H1 (cell line): Measurements from ENCODE around the gene NSG2. TPM values are rescaled to one million over a fixed set of nuclear protein-coding genes. Genes with fewer than 3 reads are reported as not detected.

Experiments used
- CTCF ChIA-PET: fragments of 300-600 bp; sonication (Branson Sonifier 250); formaldehyde crosslinking; loops from one replicate; lab custom pipeline; 2021; ENCODE audit not compliant: partially characterized antibody; lab: Charles Lee
- POLR2A ChIA-PET: fragments of 300-600 bp; sonication (Branson Sonifier 250); formaldehyde crosslinking; loops from one replicate; lab custom pipeline; 2021; ENCODE audit warnings: inconsistent platforms; ENCODE audit not compliant: partially characterized antibody; lab: Charles Lee
- DNase-seq, 2 experiments: peaks; one replicate each; pipeline versions ENCODE4 v3.0.0 to v3.0.0-alpha.2; 2010 to 2022; ENCODE audit warnings: low spot score in 2 of 2, low read depth in 1 of 2, mixed read lengths in 1 of 2
- FAIRE-seq: peaks from 2 replicates; lab custom pipeline; 2011; peaks lifted over from hg19 to GRCh38; lab: Jason Lieb, UNC
- H2AFZ ChIP-seq: 2 replicates; pipeline ENCODE4 v1.8.1; 2012; ENCODE audit warnings: low read length, inconsistent platforms
- H2AK5ac ChIP-seq: 2 replicates; pipeline ENCODE4 v1.6.1; 2013; ENCODE audit warnings: low read depth, low read length
- H2BK120ac ChIP-seq: replicated peaks from 2 replicates; pipeline ENCODE3; 2013; ENCODE audit warnings: low read depth, low read length, inconsistent platforms
- H2BK12ac ChIP-seq: 2 replicates; pipeline ENCODE4 v1.6.1; 2013; ENCODE audit warnings: low read depth, low read length
- H2BK15ac ChIP-seq: 2 replicates; pipeline ENCODE4 v1.6.1; 2013; ENCODE audit warnings: low read length
- H2BK20ac ChIP-seq: 2 replicates; pipeline ENCODE4 v1.6.1; 2013; ENCODE audit warnings: low read length
- H2BK5ac ChIP-seq: 2 replicates; pipeline ENCODE4 v1.6.1; 2013; ENCODE audit warnings: low read depth, low read length
- H3K14ac ChIP-seq: 2 replicates; pipeline ENCODE4 v1.6.1; 2013; ENCODE audit warnings: inconsistent platforms; ENCODE audit not compliant: insufficient read length
- H3K18ac ChIP-seq: 2 replicates; pipeline ENCODE4 v1.6.1; 2013; ENCODE audit warnings: low read length; ENCODE audit errors: extremely low read depth
- H3K23ac ChIP-seq: 2 replicates; pipeline ENCODE4 v1.6.1; 2013; ENCODE audit warnings: inconsistent platforms; ENCODE audit not compliant: insufficient read length
- H3K23me2 ChIP-seq: 2 replicates; pipeline ENCODE4 v1.6.1; 2013; ENCODE audit warnings: low read depth, low read length
- H3K27ac ChIP-seq: 2 replicates; pipeline ENCODE4 v1.6.1; 2011; ENCODE audit warnings: low read depth, low read length, inconsistent platforms
- H3K27me3 ChIP-seq, 4 experiments: replicated peaks in 1 of 4; 1 replicate in 1 of 4; 2 replicates in 3 of 4; pipeline versions ENCODE4 v1.6.1 to v1.8.1; 2011 to 2013; ENCODE audit warnings: low read length in 3 of 4, mild to moderate bottlenecking in 3 of 4, inconsistent platforms in 2 of 4, mixed read lengths in 2 of 4, moderate library complexity in 1 of 4; ENCODE audit not compliant: control insufficient read depth in 3 of 4, insufficient read depth in 3 of 4; ENCODE audit errors: extremely low read depth in 1 of 4
- H3K36me3 ChIP-seq, 4 experiments: 2 replicates each; pipeline versions ENCODE4 v1.6.1 to v1.8.1; 2011 to 2013; ENCODE audit warnings: mild to moderate bottlenecking in 4 of 4, low read length in 3 of 4, moderate library complexity in 2 of 4, control low read depth in 1 of 4, inconsistent platforms in 1 of 4; ENCODE audit not compliant: insufficient read depth in 4 of 4, control insufficient read depth in 2 of 4
- H3K4ac ChIP-seq: replicated peaks from 2 replicates; pipeline ENCODE3; 2013; ENCODE audit warnings: low read length, low read depth, mixed read lengths, inconsistent platforms; ENCODE audit not compliant: insufficient read length
- H3K4me1 ChIP-seq, 4 experiments: replicated peaks in 1 of 4; 1 replicate in 1 of 4; 2 replicates in 3 of 4; pipeline versions ENCODE4 v1.6.1 to v1.8.1; 2011 to 2013; ENCODE audit warnings: low read length in 3 of 4, inconsistent platforms in 2 of 4, mixed read lengths in 1 of 4; ENCODE audit not compliant: insufficient read depth in 4 of 4, control insufficient read depth in 3 of 4
- H3K4me2 ChIP-seq, 2 experiments: 2 replicates each; pipeline versions ENCODE4 v1.6.1 to v1.8.1; 2011 to 2013; ENCODE audit warnings: low read depth in 2 of 2, low read length in 2 of 2, control low read depth in 1 of 2, inconsistent platforms in 1 of 2, mild to moderate bottlenecking in 1 of 2; ENCODE audit not compliant: insufficient read depth in 1 of 2
- H3K4me3 ChIP-seq, 4 experiments: fragments of 200-600, 300-600 bp in 1 of 4; sonication (generic), shearing (Covaris generic), sonication (Bioruptor Twin) in 1 of 4; 2 replicates each; pipeline versions ENCODE4 v1.5.1 to v1.8.1; 2011 to 2016; ENCODE audit warnings: low read length in 4 of 4, low read depth in 3 of 4, control low read depth in 2 of 4, inconsistent platforms in 2 of 4, mild to moderate bottlenecking in 2 of 4, mixed read lengths in 1 of 4, moderate library complexity in 1 of 4; ENCODE audit not compliant: insufficient read depth in 2 of 4; ENCODE audit errors: extremely low read depth in 1 of 4
- H3K56ac ChIP-seq: replicated peaks from 2 replicates; pipeline ENCODE3; 2013; ENCODE audit warnings: low read depth, mild to moderate bottlenecking, mixed read lengths, low read length, inconsistent platforms; ENCODE audit not compliant: insufficient read length
- H3K79me1 ChIP-seq: 2 replicates; pipeline ENCODE4 v1.6.1; 2013; ENCODE audit warnings: low read depth, low read length, control low read depth
- H3K79me2 ChIP-seq, 2 experiments: 2 replicates each; pipeline versions ENCODE4 v1.6.1 to v1.8.1; 2012 to 2013; ENCODE audit warnings: low read length in 2 of 2, mild to moderate bottlenecking in 2 of 2, inconsistent platforms in 1 of 2; ENCODE audit not compliant: insufficient read depth in 2 of 2, control insufficient read depth in 1 of 2
- H3K9ac ChIP-seq, 4 experiments: replicated peaks in 1 of 4; 1 replicate in 1 of 4; 2 replicates in 3 of 4; pipeline versions ENCODE4 v1.6.1 to v1.8.1; 2011 to 2013; ENCODE audit warnings: low read depth in 3 of 4, low read length in 3 of 4, control low read depth in 2 of 4, mild to moderate bottlenecking in 2 of 4, moderate library complexity in 2 of 4, inconsistent platforms in 1 of 4; ENCODE audit errors: extremely low read depth in 1 of 4
- H3K9me3 ChIP-seq, 2 experiments: 2 replicates each; pipeline versions ENCODE4 v1.6.1 to v1.8.1; 2012 to 2013; ENCODE audit warnings: mild to moderate bottlenecking in 2 of 2, moderate library complexity in 2 of 2, control low read depth in 1 of 2, inconsistent platforms in 1 of 2, low read depth in 1 of 2, low read length in 1 of 2, mixed read lengths in 1 of 2; ENCODE audit not compliant: insufficient read depth in 2 of 2
- H4K20me1 ChIP-seq, 2 experiments: replicated peaks in 1 of 2; 2 replicates each; pipeline versions ENCODE3 to v1.8.1; 2011 to 2013; ENCODE audit warnings: inconsistent platforms in 2 of 2, low read length in 2 of 2, mild to moderate bottlenecking in 1 of 2; ENCODE audit not compliant: insufficient read depth in 2 of 2, control insufficient read depth in 1 of 2
- H4K5ac ChIP-seq: 2 replicates; pipeline ENCODE4 v1.6.1; 2013; ENCODE audit warnings: low read length, low read depth, mixed read lengths, inconsistent platforms; ENCODE audit not compliant: insufficient read length
- H4K8ac ChIP-seq: 2 replicates; pipeline ENCODE4 v1.8.0; 2013; ENCODE audit warnings: mild to moderate bottlenecking, moderate library complexity, low read length, inconsistent platforms; ENCODE audit not compliant: insufficient read depth; ENCODE audit errors: extremely low read depth
- H4K91ac ChIP-seq: replicated peaks from 2 replicates; pipeline ENCODE3; 2013; ENCODE audit warnings: low read length, mixed read lengths, inconsistent platforms; ENCODE audit not compliant: insufficient read length
- E2F6 ChIP-seq: IDR thresholded peaks from 2 replicates; pipeline ENCODE4 v1.6.1; 2012; ENCODE audit warnings: inconsistent platforms
- RFX5 ChIP-seq: IDR thresholded peaks from 2 replicates; pipeline ENCODE4 v1.6.1; 2011; ENCODE audit warnings: low read depth, low read length, improper control_type of control experiment, borderline replicate concordance
- USF2 ChIP-seq: IDR thresholded peaks from 2 replicates; pipeline ENCODE4 v1.6.1; 2011; ENCODE audit warnings: low read length, improper control_type of control experiment
- ZNF274 ChIP-seq: IDR thresholded peaks from 2 replicates; pipeline ENCODE4 v1.7.0; 2012; ENCODE audit warnings: low read length, borderline replicate concordance; ENCODE audit errors: extremely low read depth
- WGBS, 2 experiments: shearing (Covaris generic) in 1 of 2; methylation state at CpG; one replicate each; pipeline versions ENCODE4 v1.1.6 to v1.1.7; 2013 to 2015; ENCODE audit warnings: low lambda C conversion rate in 2 of 2, mixed read lengths in 2 of 2, inconsistent platforms in 1 of 2, low coverage in 1 of 2, missing lambda C conversion rate in 1 of 2; ENCODE audit not compliant: insufficient replicate concordance in 2 of 2, insufficient coverage in 1 of 2, insufficient read length in 1 of 2; ENCODE audit errors: extremely low coverage in 1 of 2, missing lambda C conversion rate in 1 of 2; 5-methylcytosine and 5-hydroxymethylcytosine counted together
- polyA plus RNA-seq, 7 experiments: library from polyadenylated mRNA; depleted of rRNA in 3 of 7; stranded (reverse) in 5 of 7; unstranded in 2 of 7; fragments of >200 nt in 5 of 7; fragments of 200-250 nt in 2 of 7; gene quantifications; 1 replicate in 5 of 7; 2 replicates in 1 of 7; 4 replicates in 1 of 7; pipeline versions ENCODE4 v1.2.1 to v1.2.3, GENCODE V29; 2011 to 2013; ENCODE audit warnings: missing spikeins in 2 of 7, mixed read lengths in 2 of 7
- total RNA-seq: library from RNA; stranded (reverse); fragmentation: NEBNext Ultra II Directional; extraction: Animal tissue kit (Norgen Biotek cat#: 25700); gene quantifications from 2 replicates; pipeline ENCODE4 v1.2.1, GENCODE V29; 2021

The NSG2 gene
- total and polyA plus RNA-seq, 2 of the 8 experiments (the other 6 are each of a cell fraction or from before 2014, with no cell fraction given): 0.56 to 0.78 TPM

GRCh38 chr5:174053905-174054304, 8.4 kb downstream of the NSG2 start:
- Histone ChIP-seq H3K9ac (no peak overlapping the region), H3K27me3 (no peaks in the 10 kb centered on the region), H3K23ac (no peak overlapping the region), H2BK5ac (no peak overlapping the region), H3K23me2 (no peaks in the 10 kb centered on the region; the same call in 1 of the 2 replicates), H2AK5ac (no peak overlapping the region), H4K91ac (no peak overlapping the region), H2BK20ac (no peak overlapping the region), H3K18ac (no peak overlapping the region), H4K20me1 (no peaks in the 10 kb centered on the region), H3K4me1 (no peaks in the 10 kb centered on the region), H3K56ac (no peak overlapping the region), H3K36me3 (no peaks in the 10 kb centered on the region), H2BK120ac (no peak overlapping the region), H3K79me1 (no peaks in the 10 kb centered on the region), H3K4me3 (no peak overlapping the region), H2BK12ac (no peak overlapping the region), H4K8ac (no peak overlapping the region), H3K4ac (no peak overlapping the region), H3K4me2 (no peak overlapping the region), H3K79me2 (no peaks in the 10 kb centered on the region), H4K5ac (no peak overlapping the region), H3K9me3 (no peaks in the 10 kb centered on the region), H3K14ac (no peak overlapping the region), H3K27ac (no peak overlapping the region), H2BK15ac (no peak overlapping the region), H2AFZ (no peak overlapping the region)
- FAIRE-seq (no peak), DNase-seq (no peak)
- POLR2A ChIA-PET: no interaction called here
- WGBS, 2 experiments: 93% methylated on average over 3 of the region's 3 CpGs; no CpG with 5 or more reads in 1 of the 2 experiments
- CTCF ChIA-PET: interaction anchor here (0.6 to 7.5 kb wide), 6 partner anchors 9 to 548 kb away, joined by 3 to 45 read pairs (median 4); partner anchors contain the start of gene NSG2
- TF ChIP-seq ZNF274 (no peak), USF2 (no peak), E2F6 (no peak), RFX5 (no peak)
